PFSK-1 (cell line): ENCODE results near the gene SLC25A42.

ENCODE experiments used
- POLR2AphosphoS5 ChIP-seq: IDR thresholded peaks from 2 replicates; pipeline ENCODE4 v1.6.1; 2012; ENCODE audit warnings: low read depth, mild to moderate bottlenecking, control low read depth, low read length, moderate library complexity
- SIN3A ChIP-seq: IDR thresholded peaks from 2 replicates; pipeline ENCODE4 v1.6.1; 2012; ENCODE audit warnings: mild to moderate bottlenecking, low read length, moderate library complexity, borderline replicate concordance; ENCODE audit not compliant: insufficient read depth
- TF ChIP-seq, protein P1 (sequence below), 2 experiments: IDR thresholded peaks; 2 replicates each; pipeline versions ENCODE4 v1.6.1 to v1.8.0; 2011 to 2012; ENCODE audit warnings: low read depth in 2 of 2, low read length in 2 of 2, control low read depth in 1 of 2, inconsistent platforms in 1 of 2, mild to moderate bottlenecking in 1 of 2, moderate library complexity in 1 of 2; ENCODE audit not compliant: insufficient read depth in 1 of 2

DNA sequence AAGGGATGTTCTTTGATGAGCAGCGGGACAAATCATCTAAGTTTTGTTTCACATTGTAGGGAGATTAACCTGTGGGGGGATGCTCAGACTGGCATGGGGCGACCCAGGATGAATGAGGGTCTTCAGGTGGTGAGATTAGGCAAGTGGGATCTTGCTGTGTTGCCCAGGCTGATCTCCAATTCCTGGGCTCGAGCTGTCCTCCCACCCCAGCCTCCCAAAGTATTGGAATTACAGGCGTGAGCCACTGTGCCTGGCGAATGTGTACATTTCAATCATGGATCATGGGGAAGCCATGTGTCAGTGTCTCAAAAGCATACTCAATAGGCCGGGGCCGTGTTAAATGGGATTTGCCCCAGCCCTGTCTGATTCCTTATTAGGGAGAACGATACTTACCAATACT is 8.1 kb downstream of the SLC25A42 start:
- TF ChIP-seq, protein P1, sequence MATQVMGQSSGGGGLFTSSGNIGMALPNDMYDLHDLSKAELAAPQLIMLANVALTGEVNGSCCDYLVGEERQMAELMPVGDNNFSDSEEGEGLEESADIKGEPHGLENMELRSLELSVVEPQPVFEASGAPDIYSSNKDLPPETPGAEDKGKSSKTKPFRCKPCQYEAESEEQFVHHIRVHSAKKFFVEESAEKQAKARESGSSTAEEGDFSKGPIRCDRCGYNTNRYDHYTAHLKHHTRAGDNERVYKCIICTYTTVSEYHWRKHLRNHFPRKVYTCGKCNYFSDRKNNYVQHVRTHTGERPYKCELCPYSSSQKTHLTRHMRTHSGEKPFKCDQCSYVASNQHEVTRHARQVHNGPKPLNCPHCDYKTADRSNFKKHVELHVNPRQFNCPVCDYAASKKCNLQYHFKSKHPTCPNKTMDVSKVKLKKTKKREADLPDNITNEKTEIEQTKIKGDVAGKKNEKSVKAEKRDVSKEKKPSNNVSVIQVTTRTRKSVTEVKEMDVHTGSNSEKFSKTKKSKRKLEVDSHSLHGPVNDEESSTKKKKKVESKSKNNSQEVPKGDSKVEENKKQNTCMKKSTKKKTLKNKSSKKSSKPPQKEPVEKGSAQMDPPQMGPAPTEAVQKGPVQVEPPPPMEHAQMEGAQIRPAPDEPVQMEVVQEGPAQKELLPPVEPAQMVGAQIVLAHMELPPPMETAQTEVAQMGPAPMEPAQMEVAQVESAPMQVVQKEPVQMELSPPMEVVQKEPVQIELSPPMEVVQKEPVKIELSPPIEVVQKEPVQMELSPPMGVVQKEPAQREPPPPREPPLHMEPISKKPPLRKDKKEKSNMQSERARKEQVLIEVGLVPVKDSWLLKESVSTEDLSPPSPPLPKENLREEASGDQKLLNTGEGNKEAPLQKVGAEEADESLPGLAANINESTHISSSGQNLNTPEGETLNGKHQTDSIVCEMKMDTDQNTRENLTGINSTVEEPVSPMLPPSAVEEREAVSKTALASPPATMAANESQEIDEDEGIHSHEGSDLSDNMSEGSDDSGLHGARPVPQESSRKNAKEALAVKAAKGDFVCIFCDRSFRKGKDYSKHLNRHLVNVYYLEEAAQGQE (IDR thresholded peaks at IDR 0.05; ENCODE audit: insufficient read depth in 1 of 2, low read depth in 2 of 2, low read length in 2 of 2) = no peak
- TF ChIP-seq POLR2AphosphoS5 = no peak
- no peak for TF ChIP-seq SIN3A
